Ecto neural progenitor cell (in vitro differentiated cells): ENCODE results near the gene PNKD.

Source experiments
- DNase-seq: peaks from one replicate; pipeline ENCODE4 v3.0.0-alpha.2; 2018; ENCODE audit warnings: low spot score

The PNKD gene

GRCh38 chr2:218256612-218257350, 13.5 kb upstream of the PNKD start:
- no peak for DNase-seq

GRCh38 chr2:218257390-218257981, 12.8 kb upstream of the PNKD start:
- peak; percentile 72 for DNase-seq

GRCh38 chr2:218259099-218259961, 11.0 kb upstream of the PNKD start:
- DNase-seq: no peak

GRCh38 chr2:218260166-218260565, 10.2 kb upstream of the PNKD start:
- no peak for DNase-seq

- DNase-seq: peak; percentile 77
These were observed 9.4 kb upstream of the PNKD start, which contains the start of gene GPBAR1 for GRCh38 chr2:218260742-218261422. Gene GPBAR1, plus strand, starts transcription at chr2:218261015. Its CDS starts 1,710 bp downstream, at chr2:218262725.

GRCh38 chr2:218261423-218262236, 8.7 kb upstream of the PNKD start:
- no peak for DNase-seq

GRCh38 chr2:218262237-218262600, 8.1 kb upstream of the PNKD start:
- DNase-seq: no peak

- peak; percentile 41 for DNase-seq
These were observed 7.4 kb upstream of the PNKD start for GRCh38 chr2:218262631-218263586.

GRCh38 chr2:218263817-218264641, 6.3 kb upstream of the PNKD start:
- peak; percentile 37 for DNase-seq

- DNase-seq: peak; percentile 42
These were observed 5.4 kb upstream of the PNKD start for GRCh38 chr2:218264773-218265561.

- no peak for DNase-seq
These were observed 4.7 kb upstream of the PNKD start for GRCh38 chr2:218265626-218266025.

- DNase-seq: no peak
These were observed 3.9 kb upstream of the PNKD start for GRCh38 chr2:218266316-218266979.

GRCh38 chr2:218267259-218267658, 3.1 kb upstream of the PNKD start:
- DNase-seq: no peak

- DNase-seq: no peak
These were observed 585 bp downstream of the PNKD start for GRCh38 chr2:218270721-218271486.

GRCh38 chr2:218271487-218271797, 1.1 kb downstream of the PNKD start:
- DNase-seq: no peak

- DNase-seq: no peak
These were observed 1.7 kb downstream of the PNKD start for GRCh38 chr2:218271865-218272530.
